NT2/D1 (cell line): ENCODE data around the gene VCL.

Experiments used
- SUZ12 ChIP-seq: IDR thresholded peaks from 2 replicates; pipeline ENCODE4 v1.6.1; 2011; ENCODE audit not compliant: insufficient read length, insufficient read depth; ENCODE audit errors: extremely low read depth
- ZNF274 ChIP-seq: IDR thresholded peaks from 2 replicates; pipeline ENCODE4 v1.6.1; 2011; ENCODE audit warnings: mild to moderate bottlenecking, low read depth, low read length

- no peak for TF ChIP-seq ZNF274
- no peak for TF ChIP-seq SUZ12
These were observed 32.0 kb downstream of the VCL start for GRCh38 chr10:74029943-74030342.
